Ishikawa (cell line): ENCODE results near the gene REEP2.

Experiments
- CREB1 ChIP-seq: IDR thresholded peaks from 2 replicates; pipeline ENCODE4 v1.6.1; 2012; ENCODE audit warnings: low read depth
- EP300 ChIP-seq: IDR thresholded peaks from 2 replicates; pipeline ENCODE4 v1.6.1; 2012; ENCODE audit warnings: borderline replicate concordance
- RAD21 ChIP-seq: IDR thresholded peaks from 2 replicates; pipeline ENCODE4 v1.6.1; 2012; ENCODE audit warnings: low read depth
- TAF1 ChIP-seq: IDR thresholded peaks from 2 replicates; pipeline ENCODE4 v1.6.1; 2012; ENCODE audit warnings: low read depth, mild to moderate bottlenecking
- TEAD4 ChIP-seq: IDR thresholded peaks from 2 replicates; pipeline ENCODE4 v1.6.1; 2012
- TF ChIP-seq, protein P1 (sequence below): IDR thresholded peaks from 2 replicates; pipeline ENCODE4 v1.6.1; 2012; ENCODE audit warnings: low read depth, mild to moderate bottlenecking
- TF ChIP-seq, protein P2 (sequence below): IDR thresholded peaks from 2 replicates; pipeline ENCODE4 v1.6.1; 2012

DNA sequence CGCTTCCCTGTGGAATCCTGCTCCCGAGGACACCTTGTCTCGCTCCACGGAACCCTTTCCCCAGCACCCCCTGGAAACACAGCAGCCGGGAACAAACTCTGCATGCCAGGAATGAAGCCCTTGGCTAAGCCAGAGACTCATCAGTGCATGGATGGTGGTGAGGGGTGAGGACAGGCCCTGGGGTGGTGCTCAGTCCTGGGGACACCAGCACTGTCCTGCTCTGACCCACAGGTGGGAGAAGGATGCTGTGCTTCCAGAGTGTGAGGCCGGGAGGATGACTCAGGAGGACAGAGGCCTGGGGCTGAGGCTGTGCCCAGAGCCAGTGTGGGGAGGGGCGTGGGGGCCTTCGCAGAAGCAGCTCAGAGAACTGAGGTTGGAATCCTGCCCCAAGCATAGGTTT lies 15.3 kb downstream of the REEP2 start:
- TF ChIP-seq RAD21 (no peak), TAF1 (no peak), TEAD4 (no peak), EP300 (no peak), CREB1 (no peak)
- TF ChIP-seq, protein P1, sequence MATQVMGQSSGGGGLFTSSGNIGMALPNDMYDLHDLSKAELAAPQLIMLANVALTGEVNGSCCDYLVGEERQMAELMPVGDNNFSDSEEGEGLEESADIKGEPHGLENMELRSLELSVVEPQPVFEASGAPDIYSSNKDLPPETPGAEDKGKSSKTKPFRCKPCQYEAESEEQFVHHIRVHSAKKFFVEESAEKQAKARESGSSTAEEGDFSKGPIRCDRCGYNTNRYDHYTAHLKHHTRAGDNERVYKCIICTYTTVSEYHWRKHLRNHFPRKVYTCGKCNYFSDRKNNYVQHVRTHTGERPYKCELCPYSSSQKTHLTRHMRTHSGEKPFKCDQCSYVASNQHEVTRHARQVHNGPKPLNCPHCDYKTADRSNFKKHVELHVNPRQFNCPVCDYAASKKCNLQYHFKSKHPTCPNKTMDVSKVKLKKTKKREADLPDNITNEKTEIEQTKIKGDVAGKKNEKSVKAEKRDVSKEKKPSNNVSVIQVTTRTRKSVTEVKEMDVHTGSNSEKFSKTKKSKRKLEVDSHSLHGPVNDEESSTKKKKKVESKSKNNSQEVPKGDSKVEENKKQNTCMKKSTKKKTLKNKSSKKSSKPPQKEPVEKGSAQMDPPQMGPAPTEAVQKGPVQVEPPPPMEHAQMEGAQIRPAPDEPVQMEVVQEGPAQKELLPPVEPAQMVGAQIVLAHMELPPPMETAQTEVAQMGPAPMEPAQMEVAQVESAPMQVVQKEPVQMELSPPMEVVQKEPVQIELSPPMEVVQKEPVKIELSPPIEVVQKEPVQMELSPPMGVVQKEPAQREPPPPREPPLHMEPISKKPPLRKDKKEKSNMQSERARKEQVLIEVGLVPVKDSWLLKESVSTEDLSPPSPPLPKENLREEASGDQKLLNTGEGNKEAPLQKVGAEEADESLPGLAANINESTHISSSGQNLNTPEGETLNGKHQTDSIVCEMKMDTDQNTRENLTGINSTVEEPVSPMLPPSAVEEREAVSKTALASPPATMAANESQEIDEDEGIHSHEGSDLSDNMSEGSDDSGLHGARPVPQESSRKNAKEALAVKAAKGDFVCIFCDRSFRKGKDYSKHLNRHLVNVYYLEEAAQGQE = no peak
- TF ChIP-seq, protein P2, sequence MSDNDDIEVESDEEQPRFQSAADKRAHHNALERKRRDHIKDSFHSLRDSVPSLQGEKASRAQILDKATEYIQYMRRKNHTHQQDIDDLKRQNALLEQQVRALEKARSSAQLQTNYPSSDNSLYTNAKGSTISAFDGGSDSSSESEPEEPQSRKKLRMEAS = no peak
